Non-pigmented ciliary epithelial cell (primary cell): Measurements from ENCODE around the gene SCNN1G.

Experiments
- DNase-seq: peaks from one replicate; pipeline ENCODE4 v3.0.0-alpha.2; 2010; ENCODE audit warnings: low read depth

The SCNN1G gene

GRCh38 chr16:23155445-23156049, 27.0 kb upstream of the SCNN1G start:
- no peak for DNase-seq

GRCh38 chr16:23156110-23156509, 26.4 kb upstream of the SCNN1G start:
- DNase-seq = no peak

GRCh38 chr16:23156946-23157460, 25.5 kb upstream of the SCNN1G start:
- DNase-seq = no peak

- DNase-seq = no peak
Observed at GRCh38 chr16:23158114-23158513, 24.4 kb upstream of the SCNN1G start.

GRCh38 chr16:23160082-23160481, 22.5 kb upstream of the SCNN1G start:
- no peak for DNase-seq

GRCh38 chr16:23160574-23160973, 22.0 kb upstream of the SCNN1G start:
- DNase-seq = no peak

GRCh38 chr16:23163921-23164320, 18.6 kb upstream of the SCNN1G start:
- no peak for DNase-seq

- DNase-seq = no peak
Observed at GRCh38 chr16:23164736-23165135, 17.8 kb upstream of the SCNN1G start.

GRCh38 chr16:23172583-23172982, 10.0 kb upstream of the SCNN1G start:
- no peak for DNase-seq

GRCh38 chr16:23172994-23173393, 9.6 kb upstream of the SCNN1G start:
- DNase-seq = no peak

GRCh38 chr16:23174622-23175021, 7.9 kb upstream of the SCNN1G start:
- no peak for DNase-seq

- no peak for DNase-seq
Observed at GRCh38 chr16:23175651-23176050, 6.9 kb upstream of the SCNN1G start.

GRCh38 chr16:23181506-23181905, 1.0 kb upstream of the SCNN1G start:
- no peak for DNase-seq

- no peak for DNase-seq
Observed at GRCh38 chr16:23182206-23182678, 303 bp upstream of the SCNN1G start.

GRCh38 chr16:23183543-23183862, 958 bp downstream of the SCNN1G start:
- DNase-seq = no peak

GRCh38 chr16:23185656-23186055, 3.1 kb downstream of the SCNN1G start:
- no peak for DNase-seq

GRCh38 chr16:23186171-23186570, 3.6 kb downstream of the SCNN1G start:
- no peak for DNase-seq

- no peak for DNase-seq
Observed at GRCh38 chr16:23187341-23187740, 4.8 kb downstream of the SCNN1G start.

- DNase-seq = no peak
Observed at GRCh38 chr16:23188911-23189310, 6.4 kb downstream of the SCNN1G start.

GRCh38 chr16:23194497-23195221, 12.1 kb downstream of the SCNN1G start:
- no peak for DNase-seq

- no peak for DNase-seq
Observed at GRCh38 chr16:23195366-23195978, 12.9 kb downstream of the SCNN1G start.

- DNase-seq = no peak
Observed at GRCh38 chr16:23196539-23196938, 14.0 kb downstream of the SCNN1G start.

GRCh38 chr16:23202166-23202565, 19.6 kb downstream of the SCNN1G start:
- no peak for DNase-seq
